HepG2 (cell line): Measurements from ENCODE around the gene QKI.

ENCODE experiments used
- ARNT2 ChIP-seq: sonication (generic); formaldehyde crosslinking; IDR thresholded peaks from 2 replicates; pipeline ENCODE4 v1.8.0; 2022; ENCODE audit warnings: mild to moderate bottlenecking, low read depth, missing genetic modification reagents, moderate library complexity
- CAMTA2 ChIP-seq: sonication (generic); formaldehyde crosslinking; IDR thresholded peaks from 2 replicates; pipeline ENCODE4 v1.4.0; 2020; ENCODE audit warnings: mild to moderate bottlenecking, missing genetic modification reagents, borderline replicate concordance
- CBFB ChIP-seq: sonication (generic); formaldehyde crosslinking; IDR thresholded peaks from 2 replicates; pipeline ENCODE4 v1.4.0; 2020; ENCODE audit warnings: missing genetic modification reagents
- E2F1 ChIP-seq: sonication (generic); formaldehyde crosslinking; IDR thresholded peaks from 2 replicates; pipeline ENCODE4 v1.5.0; 2020; ENCODE audit warnings: missing genetic modification reagents
- HIVEP1 ChIP-seq: sonication (generic); formaldehyde crosslinking; IDR thresholded peaks from 2 replicates; pipeline ENCODE4 v1.4.0; 2020; ENCODE audit warnings: mild to moderate bottlenecking, missing genetic modification reagents
- NR2F1 ChIP-seq, 2 experiments: fragments of 450-650 bp in 1 of 2; formaldehyde crosslinking in 1 of 2; IDR thresholded peaks; 2 replicates each; pipeline versions ENCODE4 v1.5.0 to v1.6.1; 2016 to 2020; ENCODE audit warnings: mild to moderate bottlenecking in 1 of 2, missing compliant biosample characterization in 1 of 2, missing genetic modification reagents in 1 of 2, moderate library complexity in 1 of 2
- RAD21 ChIP-seq: fragments of 450-650 bp; formaldehyde crosslinking; IDR thresholded peaks from 2 replicates; pipeline ENCODE4 v1.5.0; 2020; ENCODE audit warnings: mild to moderate bottlenecking
- TAF1 ChIP-seq: sonication (generic); formaldehyde crosslinking; IDR thresholded peaks from 2 replicates; pipeline ENCODE4 v1.4.0; 2020; ENCODE audit warnings: missing genetic modification reagents
- ZEB1 ChIP-seq: IDR thresholded peaks from 2 replicates; pipeline ENCODE4 v1.6.1; 2012; ENCODE audit warnings: mild to moderate bottlenecking, low read depth, inconsistent platforms; ENCODE audit not compliant: insufficient replicate concordance
- ZNF331 ChIP-seq: sonication (generic); formaldehyde crosslinking; IDR thresholded peaks from 2 replicates; pipeline ENCODE4 v1.4.0; 2020; ENCODE audit warnings: missing genetic modification reagents
- ZNF672 ChIP-seq: sonication (generic); formaldehyde crosslinking; IDR thresholded peaks from 2 replicates; pipeline ENCODE4 v1.8.1; 2022; ENCODE audit warnings: missing genetic modification reagents
- TF ChIP-seq, protein P1 (sequence below): sonication (generic); formaldehyde crosslinking; IDR thresholded peaks from 2 replicates; pipeline ENCODE4 v1.5.0; 2020; ENCODE audit warnings: mild to moderate bottlenecking, missing genetic modification reagents, moderate library complexity
- TF ChIP-seq, protein P2 (sequence below): sonication (generic); formaldehyde crosslinking; IDR thresholded peaks from 2 replicates; pipeline ENCODE4 v1.5.0; 2020; ENCODE audit warnings: missing genetic modification reagents
- TF ChIP-seq, protein P3 (sequence below): sonication (generic); formaldehyde crosslinking; conservative IDR thresholded peaks from 2 replicates; pipeline ENCODE4 v1.8.1; 2023; ENCODE audit warnings: missing genetic modification reagents

DNA sequence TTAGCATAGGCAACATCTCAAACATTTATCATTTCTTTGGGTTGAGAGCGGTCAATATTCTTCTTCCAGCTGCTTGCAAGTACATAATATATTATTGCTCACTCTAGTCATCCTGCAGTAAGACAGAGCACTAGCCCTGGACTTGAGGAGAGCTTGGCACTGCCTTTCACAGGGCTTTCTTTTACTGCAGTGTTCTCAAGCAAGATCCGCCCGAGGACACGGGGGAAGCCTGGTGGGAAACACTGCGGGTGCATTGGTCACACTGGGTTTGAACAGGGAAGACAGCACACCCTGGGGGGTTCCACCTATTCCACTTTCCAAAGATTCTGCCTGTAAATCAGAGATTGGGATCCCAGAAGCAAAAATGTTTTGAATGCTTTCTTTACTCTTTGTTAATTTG, 48.2 kb upstream of the QKI start:
- TF ChIP-seq, protein P1, sequence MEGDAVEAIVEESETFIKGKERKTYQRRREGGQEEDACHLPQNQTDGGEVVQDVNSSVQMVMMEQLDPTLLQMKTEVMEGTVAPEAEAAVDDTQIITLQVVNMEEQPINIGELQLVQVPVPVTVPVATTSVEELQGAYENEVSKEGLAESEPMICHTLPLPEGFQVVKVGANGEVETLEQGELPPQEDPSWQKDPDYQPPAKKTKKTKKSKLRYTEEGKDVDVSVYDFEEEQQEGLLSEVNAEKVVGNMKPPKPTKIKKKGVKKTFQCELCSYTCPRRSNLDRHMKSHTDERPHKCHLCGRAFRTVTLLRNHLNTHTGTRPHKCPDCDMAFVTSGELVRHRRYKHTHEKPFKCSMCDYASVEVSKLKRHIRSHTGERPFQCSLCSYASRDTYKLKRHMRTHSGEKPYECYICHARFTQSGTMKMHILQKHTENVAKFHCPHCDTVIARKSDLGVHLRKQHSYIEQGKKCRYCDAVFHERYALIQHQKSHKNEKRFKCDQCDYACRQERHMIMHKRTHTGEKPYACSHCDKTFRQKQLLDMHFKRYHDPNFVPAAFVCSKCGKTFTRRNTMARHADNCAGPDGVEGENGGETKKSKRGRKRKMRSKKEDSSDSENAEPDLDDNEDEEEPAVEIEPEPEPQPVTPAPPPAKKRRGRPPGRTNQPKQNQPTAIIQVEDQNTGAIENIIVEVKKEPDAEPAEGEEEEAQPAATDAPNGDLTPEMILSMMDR (CRISPR knock-in tag) = no peak
- no peak for TF ChIP-seq CBFB (CRISPR knock-in tag)
- TF ChIP-seq, protein P2, sequence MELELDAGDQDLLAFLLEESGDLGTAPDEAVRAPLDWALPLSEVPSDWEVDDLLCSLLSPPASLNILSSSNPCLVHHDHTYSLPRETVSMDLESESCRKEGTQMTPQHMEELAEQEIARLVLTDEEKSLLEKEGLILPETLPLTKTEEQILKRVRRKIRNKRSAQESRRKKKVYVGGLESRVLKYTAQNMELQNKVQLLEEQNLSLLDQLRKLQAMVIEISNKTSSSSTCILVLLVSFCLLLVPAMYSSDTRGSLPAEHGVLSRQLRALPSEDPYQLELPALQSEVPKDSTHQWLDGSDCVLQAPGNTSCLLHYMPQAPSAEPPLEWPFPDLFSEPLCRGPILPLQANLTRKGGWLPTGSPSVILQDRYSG (CRISPR knock-in tag) = no peak
- no peak for TF ChIP-seq ARNT2 (CRISPR knock-in tag)
- no peak for TF ChIP-seq NR2F1 (CRISPR knock-in tag; IDR thresholded peaks at IDR 0.05)
- no peak for TF ChIP-seq ZNF331
- TF ChIP-seq, protein P3, sequence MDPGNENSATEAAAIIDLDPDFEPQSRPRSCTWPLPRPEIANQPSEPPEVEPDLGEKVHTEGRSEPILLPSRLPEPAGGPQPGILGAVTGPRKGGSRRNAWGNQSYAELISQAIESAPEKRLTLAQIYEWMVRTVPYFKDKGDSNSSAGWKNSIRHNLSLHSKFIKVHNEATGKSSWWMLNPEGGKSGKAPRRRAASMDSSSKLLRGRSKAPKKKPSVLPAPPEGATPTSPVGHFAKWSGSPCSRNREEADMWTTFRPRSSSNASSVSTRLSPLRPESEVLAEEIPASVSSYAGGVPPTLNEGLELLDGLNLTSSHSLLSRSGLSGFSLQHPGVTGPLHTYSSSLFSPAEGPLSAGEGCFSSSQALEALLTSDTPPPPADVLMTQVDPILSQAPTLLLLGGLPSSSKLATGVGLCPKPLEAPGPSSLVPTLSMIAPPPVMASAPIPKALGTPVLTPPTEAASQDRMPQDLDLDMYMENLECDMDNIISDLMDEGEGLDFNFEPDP (CRISPR knock-in tag) = no peak
- no peak for TF ChIP-seq ZEB1
- TF ChIP-seq TAF1 (CRISPR knock-in tag) = no peak
- TF ChIP-seq CAMTA2 (CRISPR knock-in tag) = no peak
- TF ChIP-seq E2F1 (CRISPR knock-in tag) = no peak
- TF ChIP-seq RAD21 (CRISPR knock-in tag) = no peak
- no peak for TF ChIP-seq HIVEP1 (CRISPR knock-in tag)
- no peak for TF ChIP-seq ZNF672 (CRISPR knock-in tag)
